Adipose tissue (tissue), 3 donors: ENCODE results near the gene FAM234B. TPM values are rescaled to one million over a fixed set of nuclear protein-coding genes. Genes with fewer than 3 reads are reported as not detected.
"Not testable (repeated sequence)": the region's sequence is repeated elsewhere in the genome, so short reads cannot be mapped to it uniquely, and the experiment has no call there.

Source experiments
- H3K27ac ChIP-seq: one replicate; pipeline ENCODE4 v1.5.1; 2013; ENCODE audit warnings: low read depth, low read length
- WGBS, 3 donors: extraction: QIAGEN DNeasy Blood & Tissue Kit; methylation state at CpG; one replicate each; pipeline ENCODE4 v1.1.7; 2013; 5-methylcytosine and 5-hydroxymethylcytosine counted together
- polyA plus RNA-seq, 3 donors: library from polyadenylated mRNA; stranded (reverse); fragments of 200-250 nt; gene quantifications; one replicate each; pipeline ENCODE4 v1.2.3, GENCODE V29; 2013
- donor health status: healthy with polysubstance abuse.
- donor health status: Bipolar disorder and iron deficiency.
- donor health status: healthy.

The FAM234B gene
- polyA plus RNA-seq, 3 donors, result 1.8 to 4.0 (median 2.3) TPM

DNA sequence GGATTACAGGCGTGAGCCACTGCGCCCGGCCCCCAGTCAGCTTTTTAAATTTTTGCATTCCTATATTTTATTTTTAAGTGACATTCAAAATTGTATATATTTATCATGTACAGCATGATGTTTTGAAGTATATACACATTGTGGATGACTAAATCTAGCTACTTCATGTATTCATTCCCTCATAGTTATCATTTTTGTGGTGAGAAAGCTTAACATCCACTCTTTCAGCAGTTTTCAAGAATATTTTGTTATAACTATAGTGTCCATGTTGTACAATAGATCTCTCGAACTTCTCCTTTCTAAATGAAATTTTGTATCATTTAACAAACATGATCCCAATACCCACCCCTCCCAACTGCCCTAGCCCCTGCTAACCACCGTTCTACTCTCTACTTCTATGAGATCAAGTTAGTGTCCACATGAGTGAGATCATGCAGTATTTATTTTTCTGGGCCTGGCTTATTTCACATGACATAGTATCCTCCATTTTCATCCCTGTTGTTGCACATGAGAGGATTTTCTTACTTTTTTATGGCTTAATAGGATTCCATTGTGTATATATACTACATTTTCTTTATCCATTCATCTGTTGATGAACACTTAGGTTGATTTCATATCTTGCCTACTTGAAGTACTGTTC is 35.3 kb upstream of the FAM234B start:
- H3K27ac ChIP-seq, result no peak overlapping the region
- WGBS, 3 donors, result 81 to 84% (median 81%) methylated on average over 5 of the region's 5 CpGs

DNA sequence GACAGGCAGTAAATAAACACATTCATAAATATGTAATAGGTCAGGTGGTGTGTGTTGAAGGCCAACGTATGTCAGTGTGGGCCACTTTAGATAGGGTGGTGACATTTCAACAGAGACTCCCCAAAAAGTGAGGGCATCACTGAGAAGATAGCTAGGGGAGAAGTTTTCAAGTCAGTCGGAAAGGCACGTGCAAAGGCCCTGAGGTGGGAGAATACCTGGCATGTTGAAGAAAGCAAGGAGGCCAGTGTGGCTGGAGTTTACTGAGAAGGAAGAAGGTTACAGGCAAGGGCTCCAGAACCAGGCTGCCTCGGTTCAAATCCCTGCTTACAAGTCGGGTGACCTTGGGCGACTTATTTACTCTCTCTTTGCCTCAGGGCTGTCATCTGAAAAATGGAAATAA is 33.1 kb upstream of the FAM234B start:
- no peak overlapping the region for H3K27ac ChIP-seq
- WGBS, 3 donors, result 82 to 94% (median 91%) methylated on average over 6 of the region's 6 CpGs

- WGBS, 3 donors, result 68 to 82% (median 75%) methylated on average over 6 of the region's 6 CpGs
- no peak overlapping the region for H3K27ac ChIP-seq
Observed at GRCh38 chr12:13022851-13023271, 21.3 kb upstream of the FAM234B start.

DNA sequence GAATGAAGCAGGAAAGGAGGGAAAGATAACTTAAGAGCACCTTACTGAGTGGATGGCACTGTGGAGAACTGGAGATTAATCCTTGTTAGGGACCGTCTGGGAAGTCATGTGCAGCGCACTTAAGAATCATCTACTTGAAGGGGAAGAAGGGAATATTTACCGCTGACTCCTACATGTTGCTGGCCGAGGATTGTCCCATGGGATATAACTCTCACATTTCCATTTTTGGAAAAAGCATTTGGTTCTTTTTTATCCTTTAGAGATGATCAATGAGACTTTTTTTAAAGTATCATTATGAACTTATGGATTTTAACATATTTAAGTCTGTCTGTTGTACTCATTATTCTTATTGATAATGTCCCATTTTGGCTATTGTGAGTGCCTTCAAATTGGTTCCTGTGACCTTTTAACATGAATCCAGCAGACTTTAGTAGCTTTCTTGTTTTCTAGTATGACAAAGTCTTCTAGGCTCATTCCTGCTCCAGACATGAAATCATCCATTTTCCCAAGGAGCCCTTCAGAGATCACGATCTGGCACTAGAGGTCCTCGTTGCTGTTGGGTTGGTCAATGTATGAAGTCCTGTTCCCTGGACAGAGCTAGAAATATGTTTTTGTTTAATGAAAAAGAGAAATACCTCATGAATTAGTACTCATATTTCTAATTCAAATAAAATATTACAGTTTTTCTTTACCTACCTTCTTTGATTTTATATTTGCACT is 20.2 kb upstream of the FAM234B start:
- no peak overlapping the region for H3K27ac ChIP-seq

DNA sequence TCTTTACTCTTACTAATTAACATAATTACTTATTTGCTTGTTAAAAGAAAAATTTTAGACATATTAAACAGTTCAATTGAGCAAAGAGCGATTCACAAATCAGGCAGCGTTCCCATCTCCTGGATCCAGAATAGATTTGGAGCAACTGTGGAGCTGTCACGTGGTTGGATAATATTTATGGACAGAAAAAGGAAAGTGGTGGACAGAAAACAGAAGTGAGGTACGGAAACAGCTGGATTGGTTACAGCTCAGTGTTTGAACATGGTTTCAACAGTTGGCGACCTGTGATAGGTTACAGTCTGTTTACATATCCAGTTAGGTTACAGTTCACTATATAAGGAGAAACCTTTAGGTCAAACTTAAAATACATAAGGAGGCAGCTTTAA is 19.7 kb upstream of the FAM234B start:
- H3K27ac ChIP-seq, result no peak overlapping the region
- 57 to 80% (median 76%) methylated on average over 5 of the region's 5 CpGs for WGBS, 3 donors

More for the DNA sequence above, 20.2 kb upstream of the FAM234B start:
- 60 to 80% (median 71%) methylated on average over 6 of the region's 6 CpGs for WGBS, 3 donors

DNA sequence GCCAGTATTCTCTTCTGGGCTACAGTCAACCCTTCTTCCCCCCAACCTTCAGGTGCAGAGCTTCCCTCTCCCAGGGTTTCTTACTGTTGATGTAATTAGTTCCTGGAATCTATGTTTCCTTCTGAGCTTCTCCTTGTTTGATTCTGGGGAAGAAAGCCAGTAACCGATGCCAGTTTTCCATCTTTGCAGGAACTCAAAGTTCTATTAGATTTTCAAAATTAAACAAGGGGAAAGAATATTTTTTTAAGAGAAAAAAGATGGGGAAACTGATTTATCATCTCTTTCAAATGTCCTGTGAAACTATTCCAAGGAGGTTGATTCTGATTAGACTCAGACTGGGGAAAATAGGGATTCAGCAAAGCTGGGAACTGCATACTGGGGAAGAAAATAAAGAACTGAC is 17.9 kb upstream of the FAM234B start:
- H3K27ac ChIP-seq, result no peak overlapping the region
- 55 to 74% (median 61%) methylated on average over 1 of the region's 1 CpG for WGBS, 3 donors

- WGBS, 3 donors, result 54 to 89% (median 55%) methylated on average over 2 of the region's 2 CpGs
- no peak overlapping the region for H3K27ac ChIP-seq
Observed at GRCh38 chr12:13027032-13027431, 17.1 kb upstream of the FAM234B start.

GRCh38 chr12:13027508-13027907 is 16.7 kb upstream of the FAM234B start:
- H3K27ac ChIP-seq, result no peak overlapping the region

GRCh38 chr12:13028825-13029570 is 15.2 kb upstream of the FAM234B start:
- H3K27ac ChIP-seq, result no peak overlapping the region
- 84 to 85% (median 85%) methylated on average over 4 of the region's 4 CpGs for WGBS, 3 donors

DNA sequence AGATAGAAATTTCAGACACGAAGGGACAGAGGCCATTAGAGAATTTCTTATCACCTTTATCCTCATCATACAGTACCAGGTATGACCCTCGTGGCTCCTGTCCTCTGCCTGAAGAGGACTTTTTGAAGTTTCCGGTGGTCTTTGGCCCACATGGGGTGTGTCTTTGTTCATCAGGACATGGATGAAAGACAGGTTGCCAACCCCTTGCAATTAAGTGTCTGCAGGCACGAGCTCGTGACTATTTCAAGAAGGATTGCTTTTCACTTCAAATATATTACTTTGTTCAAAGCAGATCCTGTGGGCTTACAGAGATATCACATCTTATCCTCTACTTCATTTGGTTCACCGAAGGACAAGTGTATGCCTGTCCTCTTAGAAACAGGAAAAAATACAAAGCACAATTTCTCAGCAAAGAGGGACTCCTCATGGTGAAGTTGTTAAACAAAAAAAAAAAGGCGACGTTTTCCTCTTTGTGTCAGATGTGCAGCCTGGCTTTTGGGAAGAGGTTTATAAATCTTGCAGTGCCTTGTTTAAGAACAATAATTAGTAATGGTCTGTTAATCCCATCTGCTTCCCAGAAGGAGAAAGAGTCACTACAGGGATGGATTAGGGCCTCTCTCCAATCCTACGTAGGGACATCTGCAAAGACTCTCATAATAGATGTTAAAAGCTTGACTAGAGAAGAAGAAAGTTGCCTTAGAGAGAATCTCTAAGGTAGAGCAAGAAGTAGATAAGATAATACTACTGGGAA is 13.5 kb upstream of the FAM234B start:
- H3K27ac ChIP-seq, result no peak overlapping the region
- 79 to 91% (median 88%) methylated on average over 9 of the region's 9 CpGs for WGBS, 3 donors

DNA sequence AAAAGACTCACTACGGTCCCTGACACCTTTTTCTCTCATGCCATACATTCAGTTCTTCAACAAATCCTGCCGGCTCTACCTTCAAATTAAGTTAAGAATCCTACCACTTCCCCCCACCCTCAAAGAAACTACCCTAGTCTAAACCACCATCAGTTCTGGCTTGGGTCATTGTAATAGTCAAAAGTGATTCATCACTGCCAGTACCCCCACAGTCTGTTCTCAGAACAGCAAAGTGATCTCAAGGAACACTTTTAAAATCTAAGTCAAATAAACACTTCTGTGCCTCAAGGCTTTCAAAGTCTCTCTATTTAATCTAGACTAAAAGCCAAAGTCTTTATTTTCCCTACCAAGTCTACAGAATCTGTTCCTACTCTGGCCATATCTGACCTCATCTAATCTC is 12.0 kb upstream of the FAM234B start:
- 90 to 97% (median 96%) methylated on average over 2 of the region's 2 CpGs for WGBS, 3 donors
- H3K27ac ChIP-seq, result no peak overlapping the region

- 65 to 90% (median 74%) methylated on average over 5 of the region's 5 CpGs for WGBS, 3 donors
Observed at GRCh38 chr12:13033476-13033875, 10.7 kb upstream of the FAM234B start.

DNA sequence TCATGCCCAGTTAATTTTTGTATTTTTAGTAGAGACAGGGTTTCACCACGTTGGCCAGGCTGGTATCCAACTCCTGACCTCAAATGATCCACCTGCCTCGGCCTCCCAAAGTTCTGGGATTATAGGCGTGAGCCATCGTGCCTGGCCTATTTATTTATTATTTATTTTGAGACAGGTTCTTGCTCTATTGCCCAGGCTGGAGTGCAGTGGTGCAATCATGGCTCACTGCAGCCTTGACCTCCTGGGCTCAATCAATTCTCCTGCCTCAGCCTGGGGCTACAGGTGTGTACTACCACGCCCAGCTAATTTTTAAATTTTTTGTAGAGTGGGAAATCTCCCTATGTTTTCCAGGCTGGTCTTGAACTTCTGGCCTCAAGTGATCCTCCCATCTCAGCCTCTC is 8.8 kb upstream of the FAM234B start:
- not testable (repeated sequence) for H3K27ac ChIP-seq
- 86 to 96% (median 93%) methylated on average over 5 of the region's 5 CpGs for WGBS, 3 donors

More at GRCh38 chr12:13033476-13033875, 10.7 kb upstream of the FAM234B start:
- no peak overlapping the region for H3K27ac ChIP-seq

DNA sequence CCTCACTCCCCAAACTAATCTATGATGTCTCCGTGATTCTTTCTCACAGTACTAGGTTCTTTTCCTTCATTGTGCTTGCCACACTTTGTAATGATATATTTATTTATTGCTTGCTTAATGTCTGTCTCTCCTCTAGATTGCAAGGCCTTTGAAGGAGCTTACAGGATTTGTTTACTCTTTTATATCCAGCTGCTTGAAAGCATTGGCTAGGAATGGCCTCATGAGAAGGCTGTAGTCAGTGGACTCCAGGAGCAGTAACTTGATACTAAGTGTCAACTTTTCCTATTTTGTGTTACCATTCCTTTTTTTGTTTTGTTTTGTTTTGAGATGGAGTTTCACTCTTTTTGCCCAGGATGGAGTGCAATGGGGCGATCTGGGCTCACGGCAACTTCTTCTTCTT is 7.3 kb upstream of the FAM234B start:
- 91 to 95% (median 95%) methylated on average over 3 of the region's 3 CpGs for WGBS, 3 donors
- no peak overlapping the region for H3K27ac ChIP-seq

DNA sequence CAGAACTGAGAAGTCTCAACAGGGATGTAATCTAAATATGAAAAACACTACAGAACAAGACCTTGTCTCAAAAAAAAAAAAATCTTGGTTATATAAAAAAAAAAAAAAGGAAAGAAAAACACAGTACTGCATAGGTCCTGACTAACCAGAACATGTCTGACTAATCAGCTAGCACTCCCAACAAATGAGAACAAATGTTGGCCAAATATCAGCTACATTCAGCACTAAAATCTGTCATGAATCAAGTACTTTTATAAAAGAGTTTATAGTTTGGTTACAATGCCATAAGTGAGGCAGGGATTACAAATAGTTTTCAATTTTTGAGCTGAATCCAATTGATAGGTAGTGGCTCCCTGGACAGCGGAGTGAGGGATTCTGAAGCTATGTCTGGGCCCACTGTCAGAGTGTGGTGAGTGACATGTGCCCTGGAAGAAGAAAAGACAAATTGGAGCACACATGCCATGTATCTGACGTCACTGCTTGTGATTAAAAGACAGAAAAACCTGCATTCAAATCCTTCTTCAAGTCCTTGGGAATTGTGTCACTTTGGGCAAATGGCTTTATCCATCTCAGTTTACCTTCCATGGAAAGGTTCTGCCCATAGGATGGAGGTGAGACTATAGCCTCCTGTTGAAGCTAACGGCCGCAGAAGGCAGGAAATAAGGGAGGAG is 5.6 kb upstream of the FAM234B start:
- no peak overlapping the region for H3K27ac ChIP-seq
- 88 to 92% (median 88%) methylated on average over 4 of the region's 4 CpGs for WGBS, 3 donors

DNA sequence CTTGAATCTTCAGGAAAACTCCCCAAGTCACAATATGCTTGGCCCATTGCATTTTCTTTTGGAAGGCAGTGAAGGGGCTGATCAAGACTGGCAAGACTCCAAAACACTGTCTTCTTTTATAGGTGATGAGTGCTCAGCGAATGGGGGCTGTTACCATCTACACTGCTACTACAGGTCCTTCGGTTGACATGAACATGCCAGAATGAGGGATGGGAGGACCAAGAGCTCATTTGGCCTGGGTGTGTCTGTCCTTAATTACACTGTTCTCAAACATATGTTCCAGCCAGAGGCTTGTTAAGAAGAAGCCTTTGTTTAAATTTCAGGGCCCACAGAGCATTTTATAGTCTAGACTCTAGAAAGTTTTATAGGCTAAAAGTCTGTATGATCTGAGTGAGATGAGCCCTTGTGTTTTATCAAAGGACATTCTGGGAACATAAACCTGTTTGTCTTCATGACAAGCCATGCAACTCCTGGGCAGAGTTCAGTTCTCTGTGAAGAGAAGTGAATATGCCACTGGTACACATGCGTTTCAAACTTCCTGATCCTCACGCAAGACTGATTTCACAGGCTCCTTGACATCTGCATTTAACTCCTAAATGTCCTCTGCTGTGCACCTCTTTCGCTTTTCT is 4.7 kb upstream of the FAM234B start:
- no peak overlapping the region for H3K27ac ChIP-seq
- WGBS, 3 donors, result 58 to 63% (median 61%) methylated on average over 5 of the region's 5 CpGs

DNA sequence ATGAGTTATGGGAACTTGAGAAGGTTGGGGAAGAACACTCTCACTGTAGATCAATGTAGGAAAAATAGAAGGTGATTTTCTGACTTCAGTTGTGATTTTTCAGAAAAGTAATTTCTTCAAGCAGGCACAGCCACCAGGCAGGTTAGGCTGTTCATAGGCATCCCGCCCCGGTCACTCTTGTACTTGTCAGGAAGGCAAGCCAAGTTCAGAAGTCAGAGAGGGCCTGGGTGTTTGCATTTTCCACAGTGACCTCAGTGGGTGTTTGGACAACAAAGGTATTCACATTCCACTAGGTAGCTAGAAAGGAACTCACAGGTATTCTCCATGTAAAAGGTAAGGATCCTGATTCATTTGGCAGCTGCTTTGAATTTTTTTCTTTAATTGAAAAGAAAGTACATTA is 3.0 kb upstream of the FAM234B start:
- H3K27ac ChIP-seq, result no peak overlapping the region
- WGBS, 3 donors, result 93 to 99% (median 94%) methylated on average over 2 of the region's 2 CpGs

GRCh38 chr12:13042666-13043230 is 1.4 kb upstream of the FAM234B start:
- 84 to 90% (median 87%) methylated on average over 4 of the region's 4 CpGs for WGBS, 3 donors
- H3K27ac ChIP-seq, result no peak overlapping the region
